WTC11 (cell line): ENCODE results near the gene PRKN. TPM values are rescaled to one million over a fixed set of nuclear protein-coding genes. Genes with fewer than 3 reads are reported as not detected.

Experiments used
- ATAC-seq: fragments of 200-7000 bp; cut with Tn5 transposase; 2 replicates; pipeline ENCODE4 v1.10.0; 2021; ENCODE audit warnings: mild to moderate bottlenecking, moderate library complexity
- CTCF ChIA-PET: fragments of 300-600 bp; sonication (Branson Sonifier 250); formaldehyde crosslinking; loops from one replicate; lab custom pipeline; 2021; ENCODE audit warnings: antibody characterized with exemption; lab: Charles Lee
- POLR2A ChIA-PET: fragments of 350-600 bp; sonication (Branson Sonifier 250); formaldehyde crosslinking; loops from one replicate; lab custom pipeline; 2021; ENCODE audit warnings: antibody characterized with exemption; lab: Charles Lee
- DNase-seq: peaks from one replicate; pipeline ENCODE4 v3.0.0; 2021; ENCODE audit warnings: low spot score
- H3K27ac Mint-ChIP-seq: 2 replicates; pipeline ENCODE4 v1.8.0; 2021; ENCODE audit warnings: mixed read lengths
- H3K27me3 Mint-ChIP-seq: 2 replicates; pipeline ENCODE4 v1.8.0; 2021; ENCODE audit warnings: low read depth, mild to moderate bottlenecking, moderate library complexity, mixed read lengths
- H3K36me3 Mint-ChIP-seq: 2 replicates; pipeline ENCODE4 v1.8.0; 2021; ENCODE audit warnings: mixed read lengths
- H3K4me1 Mint-ChIP-seq: 2 replicates; pipeline ENCODE4 v1.8.0; 2022; ENCODE audit warnings: mixed read lengths
- H3K4me3 Mint-ChIP-seq: 2 replicates; pipeline ENCODE4 v1.8.0; 2021; ENCODE audit warnings: mild to moderate bottlenecking, moderate library complexity, mixed read lengths
- H3K9me3 Mint-ChIP-seq: 2 replicates; pipeline ENCODE4 v1.8.0; 2021; ENCODE audit warnings: mixed read lengths
- CREB1 ChIP-seq: sonication (generic); formaldehyde crosslinking; IDR thresholded peaks from 2 replicates; pipeline ENCODE4 v1.8.0; 2023; ENCODE audit warnings: mild to moderate bottlenecking, missing genetic modification reagents
- ELF4 ChIP-seq: sonication (generic); formaldehyde crosslinking; IDR thresholded peaks from 2 replicates; pipeline ENCODE4 v1.8.1; 2022; ENCODE audit warnings: low read depth, mild to moderate bottlenecking, moderate library complexity, missing genetic modification reagents
- ESRRA ChIP-seq: sonication (generic); formaldehyde crosslinking; IDR thresholded peaks from 2 replicates; pipeline ENCODE4 v1.8.1; 2022; ENCODE audit warnings: mild to moderate bottlenecking, missing genetic modification reagents, borderline replicate concordance
- FOXK1 ChIP-seq: sonication (generic); formaldehyde crosslinking; IDR thresholded peaks from 2 replicates; pipeline ENCODE4 v1.8.0; 2022; ENCODE audit warnings: mild to moderate bottlenecking, moderate library complexity, missing genetic modification reagents
- GRHL2 ChIP-seq: fragments of 250-450 bp; sonication (Bioruptor Pico); IDR thresholded peaks from 2 replicates; pipeline ENCODE4 v1.8.0; 2022; ENCODE audit warnings: mild to moderate bottlenecking, moderate library complexity; ENCODE audit not compliant: insufficient replicate concordance, severe bottlenecking
- HMGA2 ChIP-seq: fragments of 250-450 bp; sonication (Bioruptor Pico); IDR thresholded peaks from 2 replicates; pipeline ENCODE4 v1.4.0; 2021; ENCODE audit warnings: mild to moderate bottlenecking, moderate library complexity
- JUN ChIP-seq: sonication (generic); formaldehyde crosslinking; IDR thresholded peaks from 2 replicates; pipeline ENCODE4 v1.8.0; 2023; ENCODE audit warnings: mild to moderate bottlenecking, missing genetic modification reagents
- NFATC4 ChIP-seq: fragments of 250-450 bp; sonication (Bioruptor Pico); IDR thresholded peaks from 2 replicates; pipeline ENCODE4 v1.9.0; 2021; ENCODE audit warnings: mild to moderate bottlenecking
- NR2C2 ChIP-seq: sonication (generic); formaldehyde crosslinking; IDR thresholded peaks from 2 replicates; pipeline ENCODE4 v1.8.0; 2022; ENCODE audit warnings: mild to moderate bottlenecking, missing genetic modification reagents
- NR3C1 ChIP-seq: sonication (generic); formaldehyde crosslinking; conservative IDR thresholded peaks from 2 replicates; pipeline ENCODE4 v1.8.1; 2023; ENCODE audit warnings: low read depth, mild to moderate bottlenecking, missing genetic modification reagents
- RORB ChIP-seq: fragments of 250-450 bp; sonication (Bioruptor Pico); IDR thresholded peaks from 2 replicates; pipeline ENCODE4 v1.9.0; 2021; ENCODE audit warnings: mild to moderate bottlenecking
- SP1 ChIP-seq: sonication (generic); formaldehyde crosslinking; conservative IDR thresholded peaks from 2 replicates; pipeline ENCODE4 v1.8.1; 2022; ENCODE audit warnings: missing genetic modification reagents
- ZNF219 ChIP-seq: sonication (generic); formaldehyde crosslinking; IDR thresholded peaks from 2 replicates; pipeline ENCODE4 v1.8.0; 2023; ENCODE audit warnings: missing genetic modification reagents, mild to moderate bottlenecking, borderline replicate concordance
- ZNF317 ChIP-seq: sonication (generic); formaldehyde crosslinking; IDR thresholded peaks from 2 replicates; pipeline ENCODE4 v1.8.1; 2023; ENCODE audit warnings: low read depth, mild to moderate bottlenecking, moderate library complexity, missing genetic modification reagents, borderline replicate concordance
- ZNF396 ChIP-seq: fragments of 250-450 bp; sonication (Bioruptor Pico); IDR thresholded peaks from 2 replicates; pipeline ENCODE4 v1.8.0; 2021; ENCODE audit warnings: mild to moderate bottlenecking, moderate library complexity, borderline replicate concordance
- ZNF416 ChIP-seq: fragments of 250-450 bp; sonication (Bioruptor Pico); IDR thresholded peaks from 2 replicates; pipeline ENCODE4 v1.9.0; 2021; ENCODE audit warnings: mild to moderate bottlenecking, inconsistent platforms
- ZNF423 ChIP-seq: fragments of 250-450 bp; sonication (Bioruptor Pico); IDR thresholded peaks from 2 replicates; pipeline ENCODE4 v2.1.2; 2022; ENCODE audit warnings: mild to moderate bottlenecking, moderate library complexity
- total RNA-seq: library from RNA; stranded (reverse); gene quantifications from 3 replicates; pipeline ENCODE4 v1.2.3, GENCODE V29; 2021
- TF ChIP-seq, protein P1 (sequence below): fragments of 250-450 bp; sonication (Bioruptor Pico); IDR thresholded peaks from 2 replicates; pipeline ENCODE4 v1.9.0; 2021; ENCODE audit warnings: moderate library complexity, mild to moderate bottlenecking, inconsistent platforms, borderline replicate concordance
- TF ChIP-seq, protein P2 (sequence below): sonication (generic); formaldehyde crosslinking; IDR thresholded peaks from 2 replicates; pipeline ENCODE4 v1.8.1; 2023; ENCODE audit warnings: mild to moderate bottlenecking, missing genetic modification reagents
- TF ChIP-seq, protein P3 (sequence below): fragments of 250-450 bp; sonication (Bioruptor Pico); IDR thresholded peaks from 2 replicates; pipeline ENCODE4 v1.8.0; 2021; ENCODE audit warnings: mild to moderate bottlenecking
- TF ChIP-seq, protein P4 (sequence below): fragments of 250-450 bp; sonication (Bioruptor Pico); IDR thresholded peaks from 2 replicates; pipeline ENCODE4 v1.9.0; 2021; ENCODE audit warnings: mild to moderate bottlenecking, borderline replicate concordance
- TF ChIP-seq, protein P5 (sequence below): sonication (generic); formaldehyde crosslinking; IDR thresholded peaks from 2 replicates; pipeline ENCODE4 v1.8.0; 2023; ENCODE audit warnings: missing genetic modification reagents
- TF ChIP-seq, protein P6 (sequence below): sonication (generic); formaldehyde crosslinking; IDR thresholded peaks from 2 replicates; pipeline ENCODE4 v1.8.1; 2023; ENCODE audit warnings: mild to moderate bottlenecking, missing genetic modification reagents, moderate library complexity
- TF ChIP-seq, protein P7 (sequence below): sonication (generic); formaldehyde crosslinking; IDR thresholded peaks from 2 replicates; pipeline ENCODE4 v1.8.1; 2023; ENCODE audit warnings: mild to moderate bottlenecking, missing genetic modification reagents, moderate library complexity

PRKN gene
- total RNA-seq, 1 experiment from 2014 or later: 0.59 TPM

DNA sequence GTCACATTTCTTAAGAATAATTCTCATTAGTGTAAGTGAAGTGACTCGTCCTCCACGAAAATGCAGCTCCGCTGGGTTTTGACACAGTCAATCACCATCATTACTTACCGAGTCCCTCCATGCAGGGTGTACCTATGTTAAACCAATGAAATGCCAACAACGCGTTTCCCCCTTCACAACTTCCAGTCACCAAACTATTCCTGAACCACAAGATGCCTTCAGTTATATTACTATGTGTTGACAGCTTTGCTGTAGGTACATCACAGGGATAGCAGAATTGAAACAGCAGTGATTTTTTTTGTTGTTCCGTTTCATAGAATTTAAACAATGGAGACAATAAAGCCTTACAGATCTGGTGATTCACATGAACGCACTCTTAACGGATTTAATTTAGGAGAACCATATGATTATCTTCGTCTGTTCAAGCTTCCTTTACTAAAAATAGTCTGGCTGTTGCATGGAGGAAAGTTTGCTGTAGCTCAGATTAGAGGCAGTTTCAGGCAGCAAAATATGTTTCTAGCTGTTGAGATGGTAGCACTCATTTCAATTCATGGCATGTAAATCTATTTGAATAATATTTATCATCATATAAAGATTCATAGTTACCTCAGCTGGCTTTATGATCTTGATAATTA, 652.8 kb downstream of the PRKN start (continued):
- TF ChIP-seq RORB (CRISPR knock-in tag) (no peak), NR2C2 (no peak), ELF4 (CRISPR knock-in tag) (no peak), ZNF396 (no peak)
- TF ChIP-seq, protein P1, sequence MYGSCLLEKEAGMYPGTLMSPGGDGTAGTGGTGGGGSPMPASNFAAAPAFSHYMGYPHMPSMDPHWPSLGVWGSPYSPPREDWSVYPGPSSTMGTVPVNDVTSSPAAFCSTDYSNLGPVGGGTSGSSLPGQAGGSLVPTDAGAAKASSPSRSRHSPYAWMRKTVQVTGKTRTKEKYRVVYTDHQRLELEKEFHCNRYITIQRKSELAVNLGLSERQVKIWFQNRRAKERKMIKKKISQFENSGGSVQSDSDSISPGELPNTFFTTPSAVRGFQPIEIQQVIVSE (CRISPR knock-in tag): no peak
- TF ChIP-seq, protein P2, sequence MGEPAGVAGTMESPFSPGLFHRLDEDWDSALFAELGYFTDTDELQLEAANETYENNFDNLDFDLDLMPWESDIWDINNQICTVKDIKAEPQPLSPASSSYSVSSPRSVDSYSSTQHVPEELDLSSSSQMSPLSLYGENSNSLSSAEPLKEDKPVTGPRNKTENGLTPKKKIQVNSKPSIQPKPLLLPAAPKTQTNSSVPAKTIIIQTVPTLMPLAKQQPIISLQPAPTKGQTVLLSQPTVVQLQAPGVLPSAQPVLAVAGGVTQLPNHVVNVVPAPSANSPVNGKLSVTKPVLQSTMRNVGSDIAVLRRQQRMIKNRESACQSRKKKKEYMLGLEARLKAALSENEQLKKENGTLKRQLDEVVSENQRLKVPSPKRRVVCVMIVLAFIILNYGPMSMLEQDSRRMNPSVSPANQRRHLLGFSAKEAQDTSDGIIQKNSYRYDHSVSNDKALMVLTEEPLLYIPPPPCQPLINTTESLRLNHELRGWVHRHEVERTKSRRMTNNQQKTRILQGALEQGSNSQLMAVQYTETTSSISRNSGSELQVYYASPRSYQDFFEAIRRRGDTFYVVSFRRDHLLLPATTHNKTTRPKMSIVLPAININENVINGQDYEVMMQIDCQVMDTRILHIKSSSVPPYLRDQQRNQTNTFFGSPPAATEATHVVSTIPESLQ (CRISPR knock-in tag): no peak
- TF ChIP-seq, protein P3, sequence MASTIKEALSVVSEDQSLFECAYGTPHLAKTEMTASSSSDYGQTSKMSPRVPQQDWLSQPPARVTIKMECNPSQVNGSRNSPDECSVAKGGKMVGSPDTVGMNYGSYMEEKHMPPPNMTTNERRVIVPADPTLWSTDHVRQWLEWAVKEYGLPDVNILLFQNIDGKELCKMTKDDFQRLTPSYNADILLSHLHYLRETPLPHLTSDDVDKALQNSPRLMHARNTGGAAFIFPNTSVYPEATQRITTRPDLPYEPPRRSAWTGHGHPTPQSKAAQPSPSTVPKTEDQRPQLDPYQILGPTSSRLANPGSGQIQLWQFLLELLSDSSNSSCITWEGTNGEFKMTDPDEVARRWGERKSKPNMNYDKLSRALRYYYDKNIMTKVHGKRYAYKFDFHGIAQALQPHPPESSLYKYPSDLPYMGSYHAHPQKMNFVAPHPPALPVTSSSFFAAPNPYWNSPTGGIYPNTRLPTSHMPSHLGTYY (CRISPR knock-in tag): no peak

DNA sequence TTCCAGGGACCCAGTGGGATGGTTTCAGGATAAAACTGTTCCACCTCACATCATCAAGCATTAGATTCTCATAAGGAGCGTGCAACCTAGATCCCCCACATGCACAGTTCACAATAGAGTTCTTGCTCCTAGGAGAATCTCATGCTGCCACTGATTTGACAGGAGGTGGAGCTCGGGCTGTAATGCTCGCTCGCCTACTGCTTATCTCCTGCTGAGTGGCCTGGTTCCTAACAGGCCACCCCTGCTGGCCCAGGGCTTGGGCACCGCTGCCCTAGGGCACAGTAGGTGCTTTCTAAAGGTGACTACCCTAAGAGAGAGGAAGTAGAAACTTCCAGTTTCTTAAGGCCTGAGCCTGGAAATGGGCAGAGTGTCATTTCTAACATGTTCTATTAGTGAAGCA, 656.9 kb downstream of the PRKN start:
- Mint-ChIP-seq H3K27ac (no peak overlapping the region), H3K27me3 (no peaks in the 10 kb centered on the region), H3K4me3 (no peak overlapping the region), H3K4me1 (no peaks in the 10 kb centered on the region), H3K36me3 (no peaks in the 10 kb centered on the region), H3K9me3 (peaks cover 26% of the 10 kb centered on the region)
- DNase-seq: no peak
- ChIA-PET POLR2A (no interaction called here), CTCF (no interaction called here)
- no peak for ATAC-seq
- TF ChIP-seq JUN (CRISPR knock-in tag) (no peak), NR2C2 (no peak), ZNF317 (CRISPR knock-in tag) (no peak), SP1 (CRISPR knock-in tag) (no peak), NR3C1 (CRISPR knock-in tag) (no peak), NFATC4 (CRISPR knock-in tag) (no peak), CREB1 (CRISPR knock-in tag) (no peak), ESRRA (CRISPR knock-in tag) (no peak), ZNF416 (CRISPR knock-in tag) (no peak), FOXK1 (CRISPR knock-in tag) (no peak), ZNF423 (CRISPR knock-in tag) (no peak), ZNF219 (CRISPR knock-in tag) (no peak), HMGA2 (CRISPR knock-in tag) (no peak), GRHL2 (CRISPR knock-in tag) (no peak)
- TF ChIP-seq, protein P4, sequence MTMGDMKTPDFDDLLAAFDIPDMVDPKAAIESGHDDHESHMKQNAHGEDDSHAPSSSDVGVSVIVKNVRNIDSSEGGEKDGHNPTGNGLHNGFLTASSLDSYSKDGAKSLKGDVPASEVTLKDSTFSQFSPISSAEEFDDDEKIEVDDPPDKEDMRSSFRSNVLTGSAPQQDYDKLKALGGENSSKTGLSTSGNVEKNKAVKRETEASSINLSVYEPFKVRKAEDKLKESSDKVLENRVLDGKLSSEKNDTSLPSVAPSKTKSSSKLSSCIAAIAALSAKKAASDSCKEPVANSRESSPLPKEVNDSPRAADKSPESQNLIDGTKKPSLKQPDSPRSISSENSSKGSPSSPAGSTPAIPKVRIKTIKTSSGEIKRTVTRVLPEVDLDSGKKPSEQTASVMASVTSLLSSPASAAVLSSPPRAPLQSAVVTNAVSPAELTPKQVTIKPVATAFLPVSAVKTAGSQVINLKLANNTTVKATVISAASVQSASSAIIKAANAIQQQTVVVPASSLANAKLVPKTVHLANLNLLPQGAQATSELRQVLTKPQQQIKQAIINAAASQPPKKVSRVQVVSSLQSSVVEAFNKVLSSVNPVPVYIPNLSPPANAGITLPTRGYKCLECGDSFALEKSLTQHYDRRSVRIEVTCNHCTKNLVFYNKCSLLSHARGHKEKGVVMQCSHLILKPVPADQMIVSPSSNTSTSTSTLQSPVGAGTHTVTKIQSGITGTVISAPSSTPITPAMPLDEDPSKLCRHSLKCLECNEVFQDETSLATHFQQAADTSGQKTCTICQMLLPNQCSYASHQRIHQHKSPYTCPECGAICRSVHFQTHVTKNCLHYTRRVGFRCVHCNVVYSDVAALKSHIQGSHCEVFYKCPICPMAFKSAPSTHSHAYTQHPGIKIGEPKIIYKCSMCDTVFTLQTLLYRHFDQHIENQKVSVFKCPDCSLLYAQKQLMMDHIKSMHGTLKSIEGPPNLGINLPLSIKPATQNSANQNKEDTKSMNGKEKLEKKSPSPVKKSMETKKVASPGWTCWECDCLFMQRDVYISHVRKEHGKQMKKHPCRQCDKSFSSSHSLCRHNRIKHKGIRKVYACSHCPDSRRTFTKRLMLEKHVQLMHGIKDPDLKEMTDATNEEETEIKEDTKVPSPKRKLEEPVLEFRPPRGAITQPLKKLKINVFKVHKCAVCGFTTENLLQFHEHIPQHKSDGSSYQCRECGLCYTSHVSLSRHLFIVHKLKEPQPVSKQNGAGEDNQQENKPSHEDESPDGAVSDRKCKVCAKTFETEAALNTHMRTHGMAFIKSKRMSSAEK: no peak
- TF ChIP-seq, protein P5, sequence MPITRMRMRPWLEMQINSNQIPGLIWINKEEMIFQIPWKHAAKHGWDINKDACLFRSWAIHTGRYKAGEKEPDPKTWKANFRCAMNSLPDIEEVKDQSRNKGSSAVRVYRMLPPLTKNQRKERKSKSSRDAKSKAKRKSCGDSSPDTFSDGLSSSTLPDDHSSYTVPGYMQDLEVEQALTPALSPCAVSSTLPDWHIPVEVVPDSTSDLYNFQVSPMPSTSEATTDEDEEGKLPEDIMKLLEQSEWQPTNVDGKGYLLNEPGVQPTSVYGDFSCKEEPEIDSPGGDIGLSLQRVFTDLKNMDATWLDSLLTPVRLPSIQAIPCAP: no peak
- TF ChIP-seq, protein P6, sequence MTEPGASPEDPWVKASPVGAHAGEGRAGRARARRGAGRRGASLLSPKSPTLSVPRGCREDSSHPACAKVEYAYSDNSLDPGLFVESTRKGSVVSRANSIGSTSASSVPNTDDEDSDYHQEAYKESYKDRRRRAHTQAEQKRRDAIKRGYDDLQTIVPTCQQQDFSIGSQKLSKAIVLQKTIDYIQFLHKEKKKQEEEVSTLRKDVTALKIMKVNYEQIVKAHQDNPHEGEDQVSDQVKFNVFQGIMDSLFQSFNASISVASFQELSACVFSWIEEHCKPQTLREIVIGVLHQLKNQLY (CRISPR knock-in tag): no peak
- TF ChIP-seq, protein P7, sequence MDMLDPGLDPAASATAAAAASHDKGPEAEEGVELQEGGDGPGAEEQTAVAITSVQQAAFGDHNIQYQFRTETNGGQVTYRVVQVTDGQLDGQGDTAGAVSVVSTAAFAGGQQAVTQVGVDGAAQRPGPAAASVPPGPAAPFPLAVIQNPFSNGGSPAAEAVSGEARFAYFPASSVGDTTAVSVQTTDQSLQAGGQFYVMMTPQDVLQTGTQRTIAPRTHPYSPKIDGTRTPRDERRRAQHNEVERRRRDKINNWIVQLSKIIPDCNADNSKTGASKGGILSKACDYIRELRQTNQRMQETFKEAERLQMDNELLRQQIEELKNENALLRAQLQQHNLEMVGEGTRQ: no peak
